ENCODE results near the gene EHMT1. TPM values are rescaled to one million over a fixed set of nuclear protein-coding genes. Genes with fewer than 3 reads are reported as not detected.
A peak's percentile ranks its signal among the peaks of the same experiment; 100 is the strongest.

The EHMT1 gene
- polyA plus RNA-seq, 1 of the 3 experiments (the other 2 are of a cell fraction), result 39.5 TPM

DNA sequence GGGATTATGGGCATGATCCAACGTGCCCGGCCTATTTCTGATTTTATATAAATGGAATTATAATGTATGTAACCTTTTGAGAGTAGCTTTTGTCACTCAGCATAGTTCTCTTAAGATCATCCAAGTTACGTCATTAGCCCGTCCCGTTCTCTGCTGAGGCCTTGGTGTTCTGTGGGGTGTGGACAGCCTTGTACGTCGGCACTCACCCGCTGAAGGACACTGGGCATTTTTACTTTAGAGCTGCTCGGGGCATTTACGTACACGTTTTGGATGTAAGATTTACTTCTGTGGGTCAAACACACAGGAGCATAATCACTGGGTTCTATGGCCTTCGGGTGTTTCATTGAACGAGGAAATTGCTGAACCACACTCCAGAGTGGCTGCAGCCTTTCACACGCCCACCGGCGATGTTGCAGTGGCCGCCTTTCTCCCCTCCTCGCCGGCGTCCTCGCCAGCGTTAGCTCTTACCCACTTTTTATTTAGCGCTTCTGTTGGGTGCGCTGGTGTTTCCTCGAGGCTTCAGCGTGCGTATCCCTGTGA, 101.8 kb downstream of the EHMT1 start:
- Histone ChIP-seq H2AFZ (ENCODE audit: low read depth) (no peak overlapping the region), H4K20me1 (ENCODE audit: insufficient read depth) (peaks cover 19% of the 10 kb centered on the region), H3F3A (replicated peaks; ENCODE audit: insufficient read depth) (peaks cover 8% of the 10 kb centered on the region), H3K9me2 (no peaks in the 10 kb centered on the region), H3K79me2 (ENCODE audit: insufficient read depth) (peaks cover 38% of the 10 kb centered on the region), H3K4me3 (ENCODE audit: low read depth in 2 of 2, low read length in 1 of 2) (no peak overlapping the region), H3K4me1 (ENCODE audit: control insufficient read depth in 1 of 2, insufficient read depth in 2 of 2, low read depth in 1 of 2, low read length in 1 of 2) (no peaks in the 10 kb centered on the region), H3K36me3 (replicated peaks in 1 of 2; ENCODE audit: control insufficient read depth in 1 of 2, insufficient read depth in 2 of 2, low read length in 1 of 2) (peaks cover 0 to 9% of the 10 kb centered on the region in 2 experiments), H3K4me2 (no peak overlapping the region), H3K27ac (ENCODE audit: low read depth in 2 of 2, low read length in 1 of 2) (no peak overlapping the region), H3K9me3 (no peaks in the 10 kb centered on the region), H3K9ac (no peak overlapping the region), H3K27me3 (ENCODE audit: insufficient read depth) (no peaks in the 10 kb centered on the region)
- TF ChIP-seq, protein P1, sequence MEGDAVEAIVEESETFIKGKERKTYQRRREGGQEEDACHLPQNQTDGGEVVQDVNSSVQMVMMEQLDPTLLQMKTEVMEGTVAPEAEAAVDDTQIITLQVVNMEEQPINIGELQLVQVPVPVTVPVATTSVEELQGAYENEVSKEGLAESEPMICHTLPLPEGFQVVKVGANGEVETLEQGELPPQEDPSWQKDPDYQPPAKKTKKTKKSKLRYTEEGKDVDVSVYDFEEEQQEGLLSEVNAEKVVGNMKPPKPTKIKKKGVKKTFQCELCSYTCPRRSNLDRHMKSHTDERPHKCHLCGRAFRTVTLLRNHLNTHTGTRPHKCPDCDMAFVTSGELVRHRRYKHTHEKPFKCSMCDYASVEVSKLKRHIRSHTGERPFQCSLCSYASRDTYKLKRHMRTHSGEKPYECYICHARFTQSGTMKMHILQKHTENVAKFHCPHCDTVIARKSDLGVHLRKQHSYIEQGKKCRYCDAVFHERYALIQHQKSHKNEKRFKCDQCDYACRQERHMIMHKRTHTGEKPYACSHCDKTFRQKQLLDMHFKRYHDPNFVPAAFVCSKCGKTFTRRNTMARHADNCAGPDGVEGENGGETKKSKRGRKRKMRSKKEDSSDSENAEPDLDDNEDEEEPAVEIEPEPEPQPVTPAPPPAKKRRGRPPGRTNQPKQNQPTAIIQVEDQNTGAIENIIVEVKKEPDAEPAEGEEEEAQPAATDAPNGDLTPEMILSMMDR (IDR thresholded peaks at IDR 0.05), result no peak
- POLR2A ChIA-PET, result no interaction called here
- CTCF ChIA-PET, result interaction anchor here (0.6 to 1.1 kb wide), 2 partner anchors 19 to 48 kb away, joined by 3 to 4 read pairs; no protein-coding TSS in a partner anchor
- no peak for DNase-seq
- WGBS (ENCODE audit: low lambda C conversion rate), result 96% methylated on average over 27 of the region's 27 CpGs

DNA sequence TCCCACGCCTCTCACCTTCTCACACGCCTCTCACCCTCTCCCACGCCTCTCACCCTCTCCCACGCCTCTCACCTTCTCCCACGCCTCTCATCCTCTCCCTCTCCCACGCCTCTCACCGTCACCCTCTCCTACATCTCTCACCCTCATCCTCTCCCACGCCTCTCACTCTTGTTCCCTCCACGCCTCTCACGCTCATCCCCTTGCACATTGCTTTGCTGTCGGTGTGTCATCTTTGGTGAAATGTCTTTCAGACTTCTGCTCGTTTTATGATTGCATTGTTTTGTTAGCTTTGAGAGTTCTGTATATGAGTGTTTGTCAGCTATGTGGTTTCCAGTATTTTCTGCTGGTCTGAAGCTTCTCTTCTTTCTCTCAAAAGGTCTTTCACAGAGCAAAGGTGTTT, 102.7 kb downstream of the EHMT1 start:
- Histone ChIP-seq H3K4me3 (ENCODE audit: low read depth in 2 of 2, low read length in 1 of 2) (no peak overlapping the region), H3K4me1 (ENCODE audit: control insufficient read depth in 1 of 2, insufficient read depth in 2 of 2, low read depth in 1 of 2, low read length in 1 of 2) (no peaks in the 10 kb centered on the region), H3K9me2 (no peaks in the 10 kb centered on the region), H3K9ac (no peak overlapping the region), H3K79me2 (ENCODE audit: insufficient read depth) (peaks cover 44% of the 10 kb centered on the region), H3K27me3 (ENCODE audit: insufficient read depth) (no peaks in the 10 kb centered on the region), H3K4me2 (no peak overlapping the region), H3K9me3 (no peaks in the 10 kb centered on the region), H3K27ac (ENCODE audit: low read depth in 2 of 2, low read length in 1 of 2) (no peak overlapping the region), H3F3A (replicated peaks; ENCODE audit: insufficient read depth) (peaks cover 8% of the 10 kb centered on the region), H3K36me3 (replicated peaks in 1 of 2; ENCODE audit: control insufficient read depth in 1 of 2, insufficient read depth in 2 of 2, low read length in 1 of 2) (peaks cover 0 to 9% of the 10 kb centered on the region in 2 experiments), H4K20me1 (ENCODE audit: insufficient read depth) (peaks cover 19% of the 10 kb centered on the region), H2AFZ (ENCODE audit: low read depth) (no peak overlapping the region)
- ChIA-PET POLR2A (no interaction called here), CTCF (no interaction called here)
- WGBS (ENCODE audit: low lambda C conversion rate), result 97% methylated on average over 12 of the region's 12 CpGs
- no peak for TF ChIP-seq TEAD4 (IDR thresholded peaks at IDR 0.05; ENCODE audit: borderline replicate concordance, insufficient read depth)
- no peak for TF ChIP-seq TAF1 (IDR thresholded peaks at IDR 0.05; ENCODE audit: borderline replicate concordance, low read depth, low read length)
- TF ChIP-seq SMC3 (IDR thresholded peaks at IDR 0.05; ENCODE audit: low read depth, low read length), result no peak
- TF ChIP-seq, protein P1 (IDR thresholded peaks at IDR 0.05), result no peak
- DNase-seq, result no peak

GRCh38 chr9:137721899-137722298, 103.1 kb downstream of the EHMT1 start:
- Histone ChIP-seq H3K9me3 (no peaks in the 10 kb centered on the region), H3K79me2 (ENCODE audit: insufficient read depth) (peaks cover 48% of the 10 kb centered on the region), H3F3A (replicated peaks; ENCODE audit: insufficient read depth) (peaks cover 8% of the 10 kb centered on the region), H3K36me3 (replicated peaks in 1 of 2; ENCODE audit: control insufficient read depth in 1 of 2, insufficient read depth in 2 of 2, low read length in 1 of 2) (peaks cover 3 to 9% of the 10 kb centered on the region in 2 experiments), H3K4me1 (ENCODE audit: control insufficient read depth in 1 of 2, insufficient read depth in 2 of 2, low read depth in 1 of 2, low read length in 1 of 2) (no peaks in the 10 kb centered on the region), H3K4me2 (no peak overlapping the region), H3K9me2 (no peaks in the 10 kb centered on the region), H3K27ac (ENCODE audit: low read depth in 2 of 2, low read length in 1 of 2) (no peak overlapping the region), H4K20me1 (ENCODE audit: insufficient read depth) (peaks cover 19% of the 10 kb centered on the region), H3K27me3 (ENCODE audit: insufficient read depth) (no peaks in the 10 kb centered on the region), H2AFZ (ENCODE audit: low read depth) (no peak overlapping the region), H3K9ac (no peak overlapping the region), H3K4me3 (ENCODE audit: low read depth in 2 of 2, low read length in 1 of 2) (no peak overlapping the region)
- no peak for TF ChIP-seq SIN3A (IDR thresholded peaks at IDR 0.05; ENCODE audit: borderline replicate concordance, low read depth, low read length)
- TF ChIP-seq JUND (IDR thresholded peaks at IDR 0.05), result no peak
- TF ChIP-seq FOXM1 (IDR thresholded peaks at IDR 0.05; ENCODE audit: low read depth), result no peak
- no peak for TF ChIP-seq RXRA (IDR thresholded peaks at IDR 0.05; ENCODE audit: borderline replicate concordance, low read depth)
- TF ChIP-seq EZH2phosphoT487 (IDR thresholded peaks at IDR 0.05; ENCODE audit: borderline replicate concordance, low read depth), result no peak
- TF ChIP-seq, protein P2, sequence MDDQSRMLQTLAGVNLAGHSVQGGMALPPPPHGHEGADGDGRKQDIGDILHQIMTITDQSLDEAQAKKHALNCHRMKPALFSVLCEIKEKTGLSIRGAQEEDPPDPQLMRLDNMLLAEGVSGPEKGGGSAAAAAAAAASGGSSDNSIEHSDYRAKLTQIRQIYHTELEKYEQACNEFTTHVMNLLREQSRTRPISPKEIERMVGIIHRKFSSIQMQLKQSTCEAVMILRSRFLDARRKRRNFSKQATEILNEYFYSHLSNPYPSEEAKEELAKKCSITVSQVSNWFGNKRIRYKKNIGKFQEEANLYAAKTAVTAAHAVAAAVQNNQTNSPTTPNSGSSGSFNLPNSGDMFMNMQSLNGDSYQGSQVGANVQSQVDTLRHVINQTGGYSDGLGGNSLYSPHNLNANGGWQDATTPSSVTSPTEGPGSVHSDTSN (IDR thresholded peaks at IDR 0.05), result no peak
- TF ChIP-seq RAD21 (IDR thresholded peaks at IDR 0.05; ENCODE audit: low read length), result peak; percentile 31; the same call in 1 of the 2 replicates
- 95% methylated on average over 5 of the region's 5 CpGs for WGBS (ENCODE audit: low lambda C conversion rate)
- CTCF ChIA-PET, result no interaction called here
- no peak for DNase-seq
- POLR2A ChIA-PET, result no interaction called here
